ENCODE measurements around the gene C1orf53. TPM values are rescaled to one million over a fixed set of nuclear protein-coding genes. Genes with fewer than 3 reads are reported as not detected.
"Not testable (repeated sequence)": the region's sequence is repeated elsewhere in the genome, so short reads cannot be mapped to it uniquely, and the experiment has no call there.

Gene C1orf53
- total RNA-seq (2014; rRNA removed; shearing (Covaris generic)), result 4.1 and 12.8 TPM in 2 replicates

- peak; percentile 87 for DNase-seq (ENCODE audit: low spot score)
These were observed at the start of gene C1orf53 for GRCh38 chr1:197902454-197903195. C1orf53 (plus strand) TSS chr1:197902630; CDS start chr1:197902650, 20 bp downstream.

DNA sequence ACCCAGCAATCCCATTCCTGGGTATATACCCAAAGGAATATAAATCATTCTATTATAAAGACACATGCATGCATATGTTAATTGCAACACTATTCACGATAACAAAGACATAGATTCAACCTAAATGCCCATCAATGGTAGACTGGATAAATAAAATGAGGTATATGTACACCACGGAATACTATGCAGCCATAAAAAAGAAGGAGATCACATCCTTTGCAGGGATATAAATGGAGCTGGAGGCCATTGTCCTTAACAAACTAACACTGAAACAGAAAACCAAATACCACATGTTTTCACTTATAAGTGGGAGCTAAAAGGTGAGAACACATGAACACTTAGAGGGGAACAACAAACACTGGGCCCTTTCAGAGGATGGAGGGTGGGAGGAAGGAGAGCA lies 46.7 kb upstream of the C1orf53 start:
- not testable (repeated sequence) for DNase-seq (ENCODE audit: low spot score)

- no peak for DNase-seq (ENCODE audit: low spot score)
These were observed 45.0 kb upstream of the C1orf53 start for GRCh38 chr1:197857477-197857876.

DNA sequence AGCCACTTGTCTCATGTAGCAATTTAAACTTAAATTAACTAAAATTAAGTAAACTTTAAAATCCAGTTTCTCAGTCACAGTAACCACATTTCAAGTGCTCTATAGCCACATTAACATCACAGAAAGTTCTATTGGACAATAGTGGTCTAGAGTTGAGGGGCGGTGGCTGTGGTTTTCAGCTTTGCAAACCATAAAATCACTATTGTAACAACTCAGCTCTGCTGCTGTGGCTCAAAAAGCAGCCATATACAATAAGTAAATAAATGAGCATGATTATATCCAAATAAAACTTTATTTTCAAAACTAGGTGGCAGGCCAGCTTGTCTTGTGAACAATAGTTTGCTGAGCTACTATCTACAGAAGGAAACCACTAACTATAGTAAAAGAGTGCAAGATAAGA lies 43.4 kb upstream of the C1orf53 start:
- no peak for DNase-seq (ENCODE audit: low spot score)

DNA sequence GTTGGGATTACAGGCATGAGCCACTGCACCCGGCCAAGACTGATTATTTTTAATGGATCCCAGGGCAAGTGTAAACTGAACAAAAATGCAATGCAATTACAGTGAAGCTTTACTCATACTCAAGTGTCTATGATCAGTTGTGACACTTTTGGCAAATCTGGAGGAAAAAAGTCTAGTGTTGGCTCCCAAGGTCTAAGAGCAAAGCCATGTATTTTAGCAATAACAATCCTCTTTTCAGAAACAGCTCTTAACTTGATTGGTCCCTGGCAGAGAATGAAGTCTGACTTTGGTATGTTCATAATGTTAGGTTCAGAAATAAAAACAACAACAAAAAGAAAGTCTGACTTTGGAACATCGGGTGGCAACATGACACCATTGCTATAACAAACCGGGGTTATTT lies 40.2 kb upstream of the C1orf53 start:
- DNase-seq (ENCODE audit: low spot score), result no peak

GRCh38 chr1:197862671-197863070 lies 39.8 kb upstream of the C1orf53 start:
- no peak for DNase-seq (ENCODE audit: low spot score)

GRCh38 chr1:197865809-197866208 lies 36.6 kb upstream of the C1orf53 start:
- no peak for DNase-seq (ENCODE audit: low spot score)

GRCh38 chr1:197868751-197869489 lies 33.5 kb upstream of the C1orf53 start:
- DNase-seq (ENCODE audit: low spot score), result peak; percentile 79

- DNase-seq (ENCODE audit: low spot score), result no peak
These were observed 32.8 kb upstream of the C1orf53 start for GRCh38 chr1:197869490-197870077.

GRCh38 chr1:197876894-197877293 lies 25.5 kb upstream of the C1orf53 start:
- no peak for DNase-seq (ENCODE audit: low spot score)

- not testable (repeated sequence) for DNase-seq (ENCODE audit: low spot score)
These were observed 22.0 kb upstream of the C1orf53 start for GRCh38 chr1:197880385-197880784.

DNA sequence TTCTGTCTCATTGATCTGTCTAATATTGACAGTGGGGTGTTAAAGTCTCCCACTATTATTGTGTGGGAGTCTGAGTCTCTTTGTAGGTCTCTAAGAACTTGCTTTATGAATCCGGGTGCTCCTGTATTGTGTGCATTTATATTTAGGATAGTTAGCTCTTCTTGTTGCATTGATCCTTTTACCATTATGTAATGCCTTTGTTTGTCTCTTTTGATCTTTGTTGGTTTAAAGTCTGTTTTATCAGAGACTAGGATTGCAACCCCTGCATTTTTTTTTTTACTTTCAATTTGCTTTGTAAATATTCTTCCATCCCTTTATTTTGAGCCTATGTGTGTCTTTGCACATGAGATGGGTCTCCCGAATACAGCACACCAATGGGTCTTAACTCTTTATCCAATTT lies 20.2 kb upstream of the C1orf53 start:
- DNase-seq (ENCODE audit: low spot score), result not testable (repeated sequence)

DNA sequence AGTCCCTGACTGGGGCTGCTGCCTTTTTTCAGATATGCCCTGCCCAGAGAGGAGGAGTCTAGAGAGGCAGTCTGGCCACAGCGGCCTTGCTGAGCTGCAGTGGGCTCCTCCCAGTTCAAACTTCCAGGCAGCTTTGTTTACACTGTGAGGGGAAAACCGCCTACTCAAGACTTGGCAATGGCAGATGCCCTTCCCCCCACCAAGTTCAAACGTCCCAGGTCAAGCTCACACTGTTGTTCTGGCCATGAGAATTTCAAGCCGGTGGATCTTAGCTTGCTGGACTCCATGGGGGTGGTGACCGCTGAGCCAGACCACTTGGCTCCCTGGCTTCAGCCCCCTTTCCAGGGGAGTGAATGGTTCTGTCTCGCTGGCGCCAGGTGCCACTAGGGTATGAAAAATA lies 18.3 kb upstream of the C1orf53 start:
- peak; percentile 37 for DNase-seq (ENCODE audit: low spot score)

GRCh38 chr1:197890936-197891335 lies 11.5 kb upstream of the C1orf53 start:
- no peak for DNase-seq (ENCODE audit: low spot score)

DNA sequence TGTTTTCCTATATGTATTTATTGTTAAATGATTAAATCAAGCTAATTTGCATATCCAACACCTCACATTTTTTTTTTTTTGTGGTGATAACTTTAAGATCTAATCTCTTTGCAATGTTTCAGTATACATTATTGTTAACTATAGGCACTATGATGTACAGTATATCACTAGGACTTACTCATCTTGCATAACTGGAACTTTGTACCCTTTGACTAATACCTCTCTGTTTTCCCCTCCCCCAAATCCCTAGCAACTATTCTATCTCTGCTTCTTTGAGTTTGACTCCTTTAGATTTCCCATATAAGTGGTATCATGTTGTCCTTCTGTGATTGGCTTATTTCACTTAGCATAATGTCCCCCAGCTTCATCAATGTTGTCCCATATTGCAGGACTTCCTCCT lies 9.7 kb upstream of the C1orf53 start:
- no peak for DNase-seq (ENCODE audit: low spot score)

- DNase-seq (ENCODE audit: low spot score), result no peak
These were observed 6.1 kb upstream of the C1orf53 start for GRCh38 chr1:197896301-197896700.

GRCh38 chr1:197899037-197899436 lies 3.4 kb upstream of the C1orf53 start:
- DNase-seq (ENCODE audit: low spot score), result no peak

GRCh38 chr1:197902131-197902453 lies 338 bp upstream of the C1orf53 start:
- no peak for DNase-seq (ENCODE audit: low spot score)

- DNase-seq (ENCODE audit: low spot score), result no peak
These were observed 725 bp downstream of the C1orf53 start for GRCh38 chr1:197903196-197903514.

DNA sequence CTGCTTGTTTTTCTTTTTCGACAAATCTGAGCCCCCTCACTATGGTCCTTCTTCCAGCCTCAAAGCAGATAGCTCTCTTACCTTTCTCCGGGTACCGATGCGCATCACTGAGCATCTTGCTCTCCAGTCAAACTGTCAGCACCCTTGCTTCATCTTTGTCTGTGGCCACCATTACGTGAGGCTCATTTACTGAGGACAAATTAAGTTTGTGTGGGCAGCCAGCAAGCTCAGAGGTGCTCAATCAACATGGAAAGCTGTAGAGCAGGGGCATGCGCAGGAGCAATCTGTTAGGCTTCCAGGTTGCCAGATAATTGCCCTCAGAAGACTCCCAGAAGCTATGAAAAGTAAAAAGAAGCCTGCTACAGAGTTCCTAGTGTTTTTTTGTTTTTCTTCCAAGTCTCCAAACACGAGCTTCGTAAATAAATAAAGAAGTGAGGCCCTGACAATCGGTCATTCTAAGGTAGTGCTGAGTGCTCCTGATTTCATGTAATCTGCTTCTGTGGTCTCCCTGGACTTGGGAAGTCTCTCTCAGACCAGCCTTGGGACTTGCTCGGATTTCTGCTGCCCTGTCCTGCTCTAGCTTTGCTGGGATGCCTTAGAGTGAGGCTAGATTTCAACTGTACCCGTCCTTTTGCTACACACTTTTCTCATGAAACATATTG lies 1.8 kb downstream of the C1orf53 start:
- no peak for DNase-seq (ENCODE audit: low spot score)

GRCh38 chr1:197905699-197906351 lies 3.4 kb downstream of the C1orf53 start:
- no peak for DNase-seq (ENCODE audit: low spot score)
